Lung (tissue), 12 donors: ENCODE measurements around the gene RGS12. TPM values are rescaled to one million over a fixed set of nuclear protein-coding genes. Genes with fewer than 3 reads are reported as not detected.
A peak's percentile ranks its signal among the peaks of the same experiment; 100 is the strongest.

Experiments
- ATAC-seq: fragments of 200-7000 bp; cut with Tn5 transposase; one replicate; pipeline ENCODE4 v1.9.1; 2020; ENCODE audit warnings: moderate number of reproducible peaks; ENCODE audit not compliant: insufficient read depth, low FRiP score
- DNase-seq, 3 donors: peaks; one replicate each; pipeline ENCODE4 v3.0.0-alpha.2; 2013 to 2017
- H3K27ac ChIP-seq, 2 donors: one replicate each; pipeline ENCODE4 v1.5.1; 2013; ENCODE audit warnings: mild to moderate bottlenecking in 2 of 2, moderate library complexity in 2 of 2, control low read depth in 1 of 2, inconsistent platforms in 1 of 2, low read depth in 1 of 2, low read length in 1 of 2
- H3K27me3 ChIP-seq, 3 donors: one replicate each; pipeline ENCODE4 v1.5.1; 2013; ENCODE audit warnings: low read length in 2 of 3; ENCODE audit not compliant: control insufficient read depth in 3 of 3, insufficient read depth in 3 of 3
- H3K36me3 ChIP-seq, 4 donors: one replicate each; pipeline ENCODE4 v1.5.1; 2013; ENCODE audit warnings: low read length in 4 of 4, mild to moderate bottlenecking in 1 of 4, moderate library complexity in 1 of 4; ENCODE audit not compliant: control insufficient read depth in 4 of 4, insufficient read depth in 4 of 4
- H3K4me1 ChIP-seq, 5 donors: one replicate each; pipeline ENCODE4 v1.5.1; 2013; ENCODE audit warnings: low read length in 5 of 5, mild to moderate bottlenecking in 2 of 5, moderate library complexity in 1 of 5; ENCODE audit not compliant: control insufficient read depth in 5 of 5, insufficient read depth in 5 of 5
- H3K4me3 ChIP-seq: one replicate; pipeline ENCODE4 v1.5.1; 2013; ENCODE audit warnings: mild to moderate bottlenecking, control low read depth, moderate library complexity
- H3K9ac ChIP-seq, 2 donors: one replicate each; pipeline ENCODE4 v1.5.1; 2013; ENCODE audit warnings: low read length in 2 of 2, control low read depth in 1 of 2; ENCODE audit not compliant: insufficient read depth in 1 of 2
- H3K9me3 ChIP-seq, 4 donors: one replicate each; pipeline ENCODE4 v1.5.1; 2013; ENCODE audit warnings: low read length in 3 of 4, mild to moderate bottlenecking in 1 of 4, moderate library complexity in 1 of 4; ENCODE audit not compliant: control insufficient read depth in 4 of 4, insufficient read depth in 3 of 4
- CTCF ChIP-seq: IDR thresholded peaks from 2 replicates; pipeline ENCODE4 v1.5.1; 2012; ENCODE audit warnings: mild to moderate bottlenecking; ENCODE audit errors: control extremely low read depth, extremely low read depth
- WGBS, 2 donors: extraction: QIAGEN DNeasy Blood & Tissue Kit; methylation state at CpG; one replicate each; pipeline ENCODE4 v1.1.7; 2013; 5-methylcytosine and 5-hydroxymethylcytosine counted together
- polyA plus RNA-seq, 2 donors: library from polyadenylated mRNA; stranded (reverse); fragments of 200-250 nt; gene quantifications; one replicate each; pipeline ENCODE4 v1.2.1, GENCODE V29; 2013
- total RNA-seq, 2 donors: library from RNA; depleted of rRNA in 1 of 2; stranded (reverse); fragments of >200 nt in 1 of 2; gene quantifications; one replicate each; pipeline ENCODE4 v1.2.1, GENCODE V29; 2014 to 2021
- donor health status: control.
- donor health status: control.
- donor health status: Bipolar disorder and iron deficiency.
- donor health status: healthy.
- donor health status: DM: yes; HTN: yes; CAD: no.

Gene RGS12
- total and polyA plus RNA-seq, 4 donors = 15.4 to 76.6 (median 44.9) TPM

- Histone ChIP-seq H3K4me3 (no peak overlapping the region), H3K27ac (no peak overlapping the region), H3K9me3 (no peaks in the 10 kb centered on the region), H3K36me3 (peaks cover 0 to 5% (median 4%) of the 10 kb centered on the region in 4 donors), H3K27me3 (no peaks in the 10 kb centered on the region), H3K9ac (no peak overlapping the region), H3K4me1 (peaks cover 0 to 20% (median 13%) of the 10 kb centered on the region in 5 donors)
- DNase-seq = no peak
- ATAC-seq = peak; percentile 64
- WGBS, 2 donors = 72 to 82% methylated on average over 16 of the region's 16 CpGs
- no peak for TF ChIP-seq CTCF
These were observed 47.9 kb downstream of the RGS12 start for GRCh38 chr4:3340700-3341083.

- no peak for TF ChIP-seq CTCF
- H3K9ac ChIP-seq = no peak overlapping the region
- H3K9me3 ChIP-seq = no peaks in the 10 kb centered on the region
- ATAC-seq = no peak
- DNase-seq = no peak
- H3K27ac ChIP-seq = peak overlapping the region in 1 of 2 donors; percentile 37
- H3K4me3 ChIP-seq = no peak overlapping the region
- H3K4me1 ChIP-seq = peaks cover 0 to 14% (median 13%) of the 10 kb centered on the region in 5 donors
- WGBS, 2 donors = 60 to 64% methylated on average over 5 to 7 of the region's 7 CpGs
- H3K36me3 ChIP-seq = peaks cover 0 to 5% (median 4%) of the 10 kb centered on the region in 4 donors
- H3K27me3 ChIP-seq = no peaks in the 10 kb centered on the region
These were observed 48.9 kb downstream of the RGS12 start for GRCh38 chr4:3341760-3342159.

- Histone ChIP-seq H3K27ac (no peak overlapping the region), H3K9ac (peak overlapping the region in 1 of 2 donors; percentile 39), H3K4me1 (peaks cover 0 to 14% (median 13%) of the 10 kb centered on the region in 5 donors), H3K27me3 (no peaks in the 10 kb centered on the region), H3K4me3 (no peak overlapping the region), H3K9me3 (no peaks in the 10 kb centered on the region), H3K36me3 (peaks cover 0 to 5% (median 3%) of the 10 kb centered on the region in 4 donors)
- 9 to 21% methylated on average over 8 of the region's 8 CpGs for WGBS, 2 donors
- DNase-seq (peak; percentile 55 to 61 (median 57)), ATAC-seq (no peak)
- TF ChIP-seq CTCF = no peak
These were observed 49.5 kb downstream of the RGS12 start for GRCh38 chr4:3342182-3342854.

Other genes with a start within 250 kb of the RGS12 start
- gene HTT-AS, start 218.5 kb upstream of the RGS12 start, total RNA-seq = not detected
- gene HTT-AS, start 218.5 kb upstream of the RGS12 start, polyA plus RNA-seq = not detected
- 100 to 1,000 TPM in 1 of 2 donors, 10 to 100 TPM in 1; 70.6 to 109 TPM for gene HTT, start 218.3 kb upstream of the RGS12 start, total RNA-seq
- gene HTT, start 218.3 kb upstream of the RGS12 start, polyA plus RNA-seq = 10 to 100 TPM; 17.0 to 26.3 TPM
- 1 to 10 TPM; 1.1 to 1.4 TPM for gene MSANTD1, start 43.9 kb upstream of the RGS12 start, total RNA-seq
- under 1 TPM; 0.35 to 0.63 TPM for gene MSANTD1, start 43.9 kb upstream of the RGS12 start, polyA plus RNA-seq
- under 1 TPM; 0.28 to 0.46 TPM for gene HGFAC, start 148.9 kb downstream of the RGS12 start, total RNA-seq
- 1 to 10 TPM in 1 of 2 donors, under 1 TPM in 1; 0.24 to 2.6 TPM for gene HGFAC, start 148.9 kb downstream of the RGS12 start, polyA plus RNA-seq
- 1 to 10 TPM in 1 of 2 donors, under 1 TPM in 1; 0.63 to 2.7 TPM for gene DOK7, start 170.3 kb downstream of the RGS12 start, total RNA-seq
- gene DOK7, start 170.3 kb downstream of the RGS12 start, polyA plus RNA-seq = 1 to 10 TPM in 1 of 2 donors, under 1 TPM in 1; 0.53 to 2.3 TPM
- gene LRPAP1, start 239.4 kb downstream of the RGS12 start, total RNA-seq = 100 to 1,000 TPM; 177 to 238 TPM
- 100 to 1,000 TPM in 1 of 2 donors, 10 to 100 TPM in 1; 46.1 to 289 TPM for gene LRPAP1, start 239.4 kb downstream of the RGS12 start, polyA plus RNA-seq